Natural killer cell (primary cell): ENCODE results near the gene RSPH9. TPM values are rescaled to one million over a fixed set of nuclear protein-coding genes. Genes with fewer than 3 reads are reported as not detected.

ENCODE experiments used
- ATAC-seq, 3 donors: fragments of 150-1000 bp in 2 of 3; fragments of 200-7000 bp in 1 of 3; cut with Tn5 transposase; 1 replicate in 1 of 3; 2 replicates in 2 of 3; pipeline ENCODE4 v1.10.0; 2021; ENCODE audit warnings: mild to moderate bottlenecking in 2 of 3, moderate library complexity in 2 of 3
- DNase-seq, 2 donors: peaks; one replicate each; pipeline versions ENCODE4 v3.0.0 to v3.0.0-alpha.2; 2013 to 2021; ENCODE audit warnings: mixed read lengths in 1 of 2
- H3K27ac ChIP-seq: one replicate; pipeline ENCODE4 v1.5.1; 2013; ENCODE audit warnings: mild to moderate bottlenecking, low read length
- H3K27me3 ChIP-seq: one replicate; pipeline ENCODE4 v1.6.1; 2013; ENCODE audit warnings: low read length; ENCODE audit not compliant: control insufficient read depth, insufficient read depth
- H3K36me3 ChIP-seq: one replicate; pipeline ENCODE4 v1.6.1; 2013; ENCODE audit warnings: low read length; ENCODE audit not compliant: control insufficient read depth, insufficient read depth
- H3K4me1 ChIP-seq: one replicate; pipeline ENCODE4 v1.6.1; 2013; ENCODE audit warnings: low read length; ENCODE audit not compliant: control insufficient read depth, insufficient read depth
- H3K4me3 ChIP-seq: one replicate; pipeline ENCODE4 v1.5.1; 2013; ENCODE audit warnings: low read length
- H3K9me3 ChIP-seq: one replicate; pipeline ENCODE4 v1.6.1; 2013; ENCODE audit warnings: low read length; ENCODE audit not compliant: control insufficient read depth, insufficient read depth
- H3K27ac Mint-ChIP-seq, 2 donors: one replicate each; pipeline ENCODE4 v1.8.0; 2022; ENCODE audit warnings: mild to moderate bottlenecking in 2 of 2, mixed read lengths in 2 of 2, moderate library complexity in 1 of 2
- H3K27me3 Mint-ChIP-seq, 2 donors: one replicate each; pipeline ENCODE4 v1.8.0; 2022; ENCODE audit warnings: low read depth in 2 of 2, mixed read lengths in 2 of 2
- H3K36me3 Mint-ChIP-seq: one replicate; pipeline ENCODE4 v1.8.0; 2022; ENCODE audit warnings: mixed read lengths
- H3K4me1 Mint-ChIP-seq, 2 donors: one replicate each; pipeline ENCODE4 v1.8.0; 2022; ENCODE audit warnings: mixed read lengths in 2 of 2
- H3K4me3 Mint-ChIP-seq: one replicate; pipeline ENCODE4 v1.8.0; 2022; ENCODE audit warnings: mild to moderate bottlenecking, moderate library complexity, mixed read lengths
- H3K9me3 Mint-ChIP-seq, 2 donors: one replicate each; pipeline ENCODE4 v1.8.0; 2022; ENCODE audit warnings: mixed read lengths in 2 of 2
- CTCF ChIP-seq: fragments of 200-600 bp; IDR thresholded peaks from one replicate; pipeline ENCODE4 v1.8.0; 2022; ENCODE audit warnings: antibody characterized with exemption
- WGBS: methylation state at CpG from one replicate; pipeline ENCODE4 v1.1.7; 2013; ENCODE audit warnings: missing lambda C conversion rate; ENCODE audit not compliant: insufficient coverage; 5-methylcytosine and 5-hydroxymethylcytosine counted together
- intact Hi-C: fragments of 100-400 bp; cut with micrococcal nuclease; formaldehyde crosslinking; loops from one replicate; pipeline ENCODE4 v1.14.2; 2022
- total RNA-seq, 4 donors: library from RNA; stranded (reverse); fragments of 120-200 nt in 1 of 4; gene quantifications; one replicate each; pipeline versions ENCODE4 v1.2.3 to v1.2.4, GENCODE V29; 2013 to 2022

The RSPH9 gene
- total RNA-seq, 3 donors from 2014 or later (not counting 1 experiment from before 2014, with no cell fraction given), result 0.23 TPM; not detected in 2

GRCh38 chr6:43666196-43666920 lies 21.5 kb downstream of the RSPH9 start:
- Histone ChIP-seq H3K9me3 (no peaks in the 10 kb centered on the region), H3K4me1 (peaks cover 17% of the 10 kb centered on the region), H3K27ac (no peak overlapping the region), H3K27me3 (no peaks in the 10 kb centered on the region), H3K4me3 (no peak overlapping the region), H3K36me3 (peaks cover 7% of the 10 kb centered on the region)
- Mint-ChIP-seq H3K27me3 (no peaks in the 10 kb centered on the region), H3K4me1 (peaks cover 6 to 18% of the 10 kb centered on the region in 2 donors), H3K4me3 (no peak overlapping the region), H3K27ac (no peak overlapping the region), H3K36me3 (no peaks in the 10 kb centered on the region), H3K9me3 (no peaks in the 10 kb centered on the region)
- no peak for TF ChIP-seq CTCF
- WGBS, result 77% methylated on average over 13 of the region's 13 CpGs
- ATAC-seq, result no peak
- intact Hi-C loops, result loop anchor here (2.0 to 5.0 kb wide), 2 partner anchors 56 to 106 kb away; partner anchors contain the start of gene VEGFA
- peak in 1 of 2 donors; percentile 16 for DNase-seq

- no peak overlapping the region for H3K4me3 Mint-ChIP-seq
- peak; percentile 83 for TF ChIP-seq CTCF
Measured at GRCh38 chr6:43667245-43668150, 22.7 kb downstream of the RSPH9 start.

GRCh38 chr6:43668151-43669028 lies 23.6 kb downstream of the RSPH9 start:
- WGBS, result 30% methylated on average over 17 of the region's 17 CpGs
- TF ChIP-seq CTCF, result peak; percentile 39
- H3K4me3 Mint-ChIP-seq, result no peak overlapping the region
- Histone ChIP-seq H3K4me1 (peaks cover 17% of the 10 kb centered on the region), H3K27ac (no peak overlapping the region), H3K4me3 (no peak overlapping the region), H3K9me3 (no peaks in the 10 kb centered on the region), H3K27me3 (no peaks in the 10 kb centered on the region), H3K36me3 (peaks cover 17% of the 10 kb centered on the region)
- peak in 1 of 2 donors; percentile 70 for DNase-seq
- H3K27me3 Mint-ChIP-seq, result no peaks in the 10 kb centered on the region
- peak; percentile 47 to 67 (median 62) for ATAC-seq
- H3K27ac Mint-ChIP-seq, result peak overlapping the region in 1 of 2 donors; percentile 79
- no peaks in the 10 kb centered on the region for H3K9me3 Mint-ChIP-seq
- intact Hi-C loops, result loop anchor here (5.0 kb wide), 1 partner anchor 104 kb away; the partner anchor contains the start of gene VEGFA
- no peaks in the 10 kb centered on the region for H3K36me3 Mint-ChIP-seq
- peaks cover 6 to 14% of the 10 kb centered on the region in 2 donors for H3K4me1 Mint-ChIP-seq

More at GRCh38 chr6:43667245-43668150, 22.7 kb downstream of the RSPH9 start:
- H3K4me3 ChIP-seq, result no peak overlapping the region
- intact Hi-C loops, result loop anchor here (1.0 to 5.0 kb wide), 3 partner anchors 55 to 412 kb away; partner anchors contain the start of gene VEGFA
- peaks cover 6 to 14% of the 10 kb centered on the region in 2 donors for H3K4me1 Mint-ChIP-seq
- peaks cover 17% of the 10 kb centered on the region for H3K4me1 ChIP-seq
- no peaks in the 10 kb centered on the region for H3K27me3 Mint-ChIP-seq
- no peak overlapping the region for H3K27ac ChIP-seq
- H3K9me3 ChIP-seq, result no peaks in the 10 kb centered on the region
- 12% methylated on average over 14 of the region's 16 CpGs for WGBS
- DNase-seq, result peak; percentile 80 to 88
- H3K27me3 ChIP-seq, result no peaks in the 10 kb centered on the region
- ATAC-seq, result peak; percentile 77 to 88 (median 82)
- no peaks in the 10 kb centered on the region for H3K36me3 Mint-ChIP-seq
- H3K9me3 Mint-ChIP-seq, result no peaks in the 10 kb centered on the region
- H3K36me3 ChIP-seq, result peaks cover 15% of the 10 kb centered on the region
- peak overlapping the region in 1 of 2 donors; percentile 79 for H3K27ac Mint-ChIP-seq
